GM21528 (cell line): ENCODE data around the gene LIMK1.
"Not testable (repeated sequence)": the region's sequence is repeated elsewhere in the genome, so short reads cannot be mapped to it uniquely, and the experiment has no call there.

Source experiments
- ATAC-seq: cut with Tn5 transposase; IDR thresholded peaks from one replicate; pipeline ENCODE4 v1.9.1; 2021; ENCODE audit warnings: mild to moderate bottlenecking, moderate library complexity; ENCODE audit not compliant: unreplicated experiment, low FRiP score

Gene LIMK1

DNA sequence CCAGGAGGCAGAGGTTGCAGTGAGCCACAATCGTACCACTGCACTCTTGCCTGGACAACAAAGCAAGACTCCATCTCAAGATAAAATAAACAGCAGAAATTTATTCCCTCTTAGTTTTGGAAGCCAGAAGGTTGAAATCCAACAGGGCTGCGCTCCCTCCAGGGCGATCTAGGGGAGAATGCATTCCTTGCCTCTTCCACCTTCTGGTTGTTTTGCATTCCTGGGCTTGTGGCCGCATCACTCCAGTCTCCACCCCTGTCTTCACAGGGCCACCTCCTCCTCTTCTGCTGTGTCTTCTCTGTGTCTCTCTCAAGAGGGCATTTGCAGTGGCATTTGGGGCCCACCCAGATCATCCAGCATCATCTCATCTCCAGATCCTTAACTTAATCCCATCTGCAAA, 36.2 kb downstream of the LIMK1 start:
- ATAC-seq, result no peak

GRCh38 chr7:74121401-74122249, 38.0 kb downstream of the LIMK1 start:
- no peak for ATAC-seq

DNA sequence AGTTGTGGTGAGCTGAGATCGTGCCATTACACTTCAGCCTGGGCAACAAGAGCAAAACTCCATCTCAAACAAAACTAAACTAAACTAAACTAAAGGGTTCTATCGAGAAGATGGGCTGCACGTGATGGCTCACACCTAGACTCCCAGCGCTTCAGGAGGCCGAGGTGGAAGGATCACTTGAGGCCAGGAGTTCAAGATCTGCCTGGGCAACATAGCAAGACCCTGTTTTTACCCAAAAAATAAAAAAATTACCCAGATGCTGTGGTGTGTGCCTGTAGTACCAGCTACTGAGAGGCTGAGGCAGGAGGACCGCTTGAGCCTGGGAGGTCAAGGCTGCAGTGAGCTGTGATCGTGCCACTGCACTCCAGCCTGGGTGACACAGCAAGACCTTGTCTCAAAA, 40.3 kb downstream of the LIMK1 start:
- ATAC-seq, result not testable (repeated sequence)

- no peak for ATAC-seq
Measured at GRCh38 chr7:74126220-74126880, 42.7 kb downstream of the LIMK1 start.

DNA sequence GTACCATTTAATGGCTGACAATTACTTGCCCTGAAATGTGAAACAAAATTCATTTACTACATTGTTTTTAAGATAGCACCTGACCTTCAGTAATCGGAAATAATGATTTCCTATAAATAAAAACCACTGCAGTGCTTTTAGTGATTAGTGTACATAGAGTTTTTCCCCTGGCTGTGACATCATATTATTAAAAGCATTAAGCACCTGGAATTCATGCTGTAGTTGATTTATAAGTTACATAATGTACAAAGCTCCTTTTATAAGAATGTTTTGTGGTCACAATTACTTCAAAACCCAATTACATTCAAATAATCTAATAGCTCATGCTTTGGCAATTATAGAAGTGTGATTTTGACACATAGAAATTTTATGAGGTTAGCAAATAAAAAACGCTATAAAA, 46.3 kb downstream of the LIMK1 start:
- no peak for ATAC-seq

- ATAC-seq, result no peak
Measured at GRCh38 chr7:74130518-74130917, 46.9 kb downstream of the LIMK1 start.

- ATAC-seq, result no peak
Measured at GRCh38 chr7:74134117-74134620, 50.6 kb downstream of the LIMK1 start.

DNA sequence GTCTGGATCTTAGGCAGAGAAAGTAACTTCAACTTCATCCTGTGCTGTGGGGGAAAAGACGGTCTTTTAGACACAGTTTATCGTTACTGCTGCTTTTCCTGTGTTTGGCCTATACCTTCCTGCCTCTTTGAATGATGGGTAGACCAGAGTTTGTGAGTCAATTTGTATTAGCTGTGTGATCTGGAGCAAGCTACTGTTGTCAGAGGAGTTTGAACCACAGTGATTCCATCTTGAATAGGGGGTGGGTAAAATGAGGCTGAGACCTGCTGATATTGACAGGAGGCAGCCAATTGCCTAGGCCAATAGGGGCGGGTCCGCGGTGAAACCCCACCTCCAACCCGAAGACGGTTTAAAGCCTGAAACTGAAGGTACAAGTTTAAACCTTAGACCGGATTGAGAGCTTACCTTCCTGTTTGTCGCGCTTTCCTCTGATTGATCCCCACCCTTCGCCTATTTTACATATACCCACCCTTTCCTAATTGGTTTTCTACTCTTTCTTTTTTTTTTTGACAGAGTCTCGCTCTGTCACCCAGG, 54.8 kb downstream of the LIMK1 start:
- ATAC-seq, result no peak

DNA sequence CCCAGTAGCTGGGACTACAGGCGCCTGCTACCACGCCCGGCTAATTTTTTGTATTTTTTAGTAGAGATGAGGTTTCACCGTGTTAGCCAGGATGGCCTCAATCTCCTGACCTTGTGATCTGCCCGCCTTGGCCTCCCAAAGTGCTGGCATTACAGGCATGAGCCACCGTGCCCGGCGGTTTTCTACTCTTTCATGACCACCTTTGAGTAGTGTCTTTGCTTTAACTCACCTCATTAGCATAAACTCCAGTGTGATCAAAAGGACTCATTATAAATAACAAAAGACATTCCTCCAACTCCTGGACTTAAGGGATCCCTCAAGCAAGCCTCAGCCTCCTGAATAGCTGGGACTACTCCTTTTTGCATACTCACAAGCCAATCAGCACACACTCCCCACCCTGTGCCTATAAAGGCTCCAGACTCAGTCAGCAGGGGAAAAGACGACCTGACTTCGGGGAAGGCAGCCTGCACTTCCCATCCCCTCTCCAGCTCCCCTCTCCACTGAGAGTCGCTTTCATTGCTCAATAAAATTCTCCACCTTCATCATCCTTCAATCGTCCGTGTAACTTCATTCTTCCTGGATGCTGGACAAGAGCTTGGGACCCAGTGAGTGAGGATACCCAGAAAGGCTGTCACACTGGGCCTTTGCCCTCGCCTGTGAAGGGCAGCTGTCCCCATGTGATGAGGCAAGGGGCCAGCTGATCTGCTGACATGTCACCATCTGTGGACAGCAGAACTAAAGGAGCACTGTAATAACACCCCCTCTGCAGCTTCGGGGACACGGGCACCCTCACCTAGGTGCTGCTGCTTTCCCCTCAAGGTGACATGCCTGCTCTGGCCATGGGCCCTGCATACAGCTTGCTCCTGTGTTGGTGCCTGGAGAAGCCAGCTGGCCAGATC, 55.6 kb downstream of the LIMK1 start:
- no peak for ATAC-seq

- no peak for ATAC-seq
Measured at GRCh38 chr7:74141705-74142104, 58.1 kb downstream of the LIMK1 start.

DNA sequence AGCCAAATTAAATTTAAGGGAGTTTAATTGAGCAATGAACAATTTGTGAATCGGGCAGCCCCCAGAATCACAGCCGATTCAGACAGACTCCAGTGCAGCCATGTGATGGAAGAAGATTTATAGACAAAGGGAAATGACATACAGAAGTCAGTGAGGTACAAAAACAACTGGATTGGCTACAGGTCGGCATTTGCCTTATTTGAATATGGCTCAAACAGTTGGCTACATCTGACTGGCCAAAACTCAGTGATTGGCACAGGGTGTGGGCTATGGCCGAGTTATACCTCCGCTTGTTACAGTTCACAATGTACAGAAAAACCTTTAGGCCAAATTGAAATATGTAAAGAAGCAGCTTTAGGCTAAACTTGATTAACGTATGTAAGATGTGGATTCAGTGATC, 59.8 kb downstream of the LIMK1 start:
- no peak for ATAC-seq

DNA sequence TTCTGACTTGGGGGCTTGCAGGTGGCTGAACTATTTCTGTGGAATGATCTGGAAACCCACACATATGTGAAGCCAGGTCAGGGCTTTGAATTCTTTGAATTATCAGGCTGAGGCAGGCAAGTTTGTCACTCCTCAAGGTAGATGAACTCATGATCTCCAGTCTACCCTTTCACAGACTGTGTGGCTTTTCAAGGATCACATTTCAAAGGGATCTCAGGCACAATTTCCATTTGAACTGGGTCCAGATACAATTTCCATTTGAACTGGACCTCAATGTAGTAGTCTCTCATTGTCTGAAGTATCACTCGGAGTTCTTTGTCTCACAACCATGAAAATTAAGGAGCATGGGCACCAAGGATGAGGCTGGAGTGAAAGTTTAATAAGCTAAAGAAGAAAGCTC, 64.9 kb downstream of the LIMK1 start:
- ATAC-seq, result no peak

DNA sequence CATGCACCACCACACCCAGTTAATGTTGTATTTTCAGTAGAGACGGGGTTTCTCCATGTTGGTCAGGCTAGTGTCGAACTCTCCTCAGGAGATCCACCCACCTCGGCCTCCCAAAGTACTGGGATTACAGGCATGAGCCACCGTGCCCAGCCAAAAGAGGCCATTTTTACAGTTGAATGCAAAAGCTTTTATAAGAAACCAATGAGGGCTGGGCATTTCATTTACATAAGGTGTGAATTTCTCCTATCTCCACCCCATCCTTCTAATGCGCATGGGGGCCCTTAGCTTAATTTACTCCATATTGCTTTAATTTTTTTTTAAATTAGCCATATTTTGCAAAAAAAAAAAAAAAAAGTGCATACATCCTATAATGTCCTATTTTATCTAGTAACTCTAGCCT, 65.5 kb downstream of the LIMK1 start:
- no peak for ATAC-seq

- no peak for ATAC-seq
Measured at GRCh38 chr7:74149603-74150002, 66.0 kb downstream of the LIMK1 start.

DNA sequence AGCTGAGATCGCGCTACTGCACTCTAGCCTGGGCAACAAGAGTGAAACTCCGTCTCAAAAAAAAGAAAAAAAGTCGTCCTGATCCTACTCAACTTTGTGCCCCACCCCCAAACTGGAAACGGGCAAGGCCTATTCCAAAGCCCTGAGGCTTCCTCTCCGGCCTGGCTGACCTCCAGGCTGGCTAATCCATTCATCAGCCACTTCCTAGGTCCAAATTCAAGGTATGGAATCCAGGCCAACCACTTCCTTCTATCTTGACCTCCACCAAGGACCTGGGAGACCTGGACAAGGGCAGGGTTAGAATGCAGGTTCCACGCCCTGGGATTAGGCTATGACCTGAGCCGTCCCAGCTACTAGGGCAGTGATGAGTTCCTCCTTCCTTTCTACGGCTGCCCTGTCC, 70.1 kb downstream of the LIMK1 start:
- no peak for ATAC-seq

- ATAC-seq, result no peak
Measured at GRCh38 chr7:74155810-74156395, 72.3 kb downstream of the LIMK1 start.

DNA sequence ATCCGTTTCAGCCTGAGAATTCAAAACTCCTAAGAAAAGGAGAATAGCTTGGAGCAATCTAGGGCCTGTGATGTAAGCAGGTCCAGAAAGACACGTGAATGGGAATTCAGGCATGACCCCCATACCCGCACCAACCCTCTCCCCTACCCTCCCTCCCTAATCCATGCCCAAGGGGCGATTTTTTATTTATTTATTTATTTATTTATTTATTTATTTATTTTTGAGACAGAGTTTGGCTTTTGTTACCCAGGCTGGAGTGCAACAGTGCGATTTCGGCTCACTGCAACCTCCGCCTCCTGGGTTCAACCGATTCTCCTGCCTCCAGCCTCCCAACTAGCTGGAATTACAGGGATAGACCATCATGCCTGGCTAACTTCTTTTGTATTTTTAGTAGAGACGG, 74.0 kb downstream of the LIMK1 start:
- ATAC-seq, result no peak

GRCh38 chr7:74164985-74165456, 81.4 kb downstream of the LIMK1 start:
- ATAC-seq, result no peak

DNA sequence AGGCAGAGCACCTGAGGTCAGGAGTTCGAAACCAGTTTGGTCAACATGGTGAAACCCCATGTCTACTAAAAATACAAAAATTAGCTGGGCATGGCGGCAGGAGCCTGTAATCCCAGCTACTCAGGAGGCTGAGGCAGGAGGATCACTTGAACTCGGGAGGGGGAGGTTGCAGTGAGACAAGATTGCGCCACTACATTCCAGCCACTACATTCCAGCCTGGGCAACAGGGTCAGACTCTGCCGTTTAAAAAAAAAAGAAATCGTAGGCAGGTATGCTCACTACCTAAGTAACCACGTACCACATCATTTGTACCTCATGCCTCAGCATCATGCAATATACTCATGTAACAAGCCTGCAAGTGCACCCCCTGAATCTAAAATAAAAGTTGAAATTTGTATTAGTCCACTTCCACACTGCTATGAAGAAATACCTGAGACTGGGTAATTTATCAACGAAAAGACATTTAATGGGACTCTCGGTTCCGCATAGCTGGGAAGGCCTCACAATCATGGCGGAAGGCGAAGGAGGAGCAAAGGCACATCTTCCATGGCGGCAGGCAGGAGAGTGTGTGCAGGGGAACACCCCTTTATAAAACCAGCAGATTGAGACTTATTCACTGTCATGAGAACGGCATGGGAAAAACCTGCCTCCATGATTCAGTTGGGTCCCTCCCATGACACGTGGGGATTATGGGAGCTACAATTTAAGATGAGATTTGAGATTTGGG, 82.4 kb downstream of the LIMK1 start:
- no peak for ATAC-seq
